Gastroesophageal sphincter (tissue), 4 donors: ENCODE data around the gene TIMM17B. TPM values are rescaled to one million over a fixed set of nuclear protein-coding genes. Genes with fewer than 3 reads are reported as not detected.

Source experiments
- ATAC-seq: fragments of 150-250 bp; one replicate; pipeline ENCODE4 v1.9.1; 2016; ENCODE audit warnings: mild to moderate bottlenecking, moderate library complexity
- H3K27ac ChIP-seq, 4 donors: fragments of 200-600 bp; sonication (generic) in 3 of 4; 1 replicate in 3 of 4; 2 replicates in 1 of 4; pipeline ENCODE4 v1.5.1; 2016 to 2019
- H3K27me3 ChIP-seq: fragments of 200-600 bp; sonication (generic); one replicate; pipeline ENCODE4 v1.5.1; 2019
- H3K36me3 ChIP-seq, 2 donors: fragments of 200-600 bp; sonication (generic); one replicate each; pipeline ENCODE4 v1.5.1; 2019; ENCODE audit warnings: control low read depth in 1 of 2
- H3K4me1 ChIP-seq, 3 donors: fragments of 200-600 bp; sonication (generic); 1 replicate in 2 of 3; 2 replicates in 1 of 3; pipeline ENCODE4 v1.5.1; 2016 to 2019; ENCODE audit warnings: control low read depth in 2 of 3
- H3K4me3 ChIP-seq, 2 donors: fragments of 200-600 bp; sonication (generic); one replicate each; pipeline ENCODE4 v1.5.1; 2019; ENCODE audit warnings: mild to moderate bottlenecking in 1 of 2, moderate library complexity in 1 of 2
- H3K9me3 ChIP-seq, 3 donors: fragments of 200-600 bp; sonication (generic); one replicate each; pipeline ENCODE4 v1.5.1; 2017 to 2019; ENCODE audit warnings: control low read depth in 2 of 3
- EP300 ChIP-seq: sonication (generic); formaldehyde crosslinking; IDR thresholded peaks from one replicate; pipeline ENCODE4 v1.6.1; 2017; ENCODE audit warnings: antibody characterized with exemption, mild to moderate bottlenecking
- POLR2A ChIP-seq, 2 donors: fragments of 450-650 bp; IDR thresholded peaks; one replicate each; pipeline ENCODE4 v1.6.1; 2017; ENCODE audit warnings: antibody characterized with exemption in 2 of 2, mild to moderate bottlenecking in 2 of 2, moderate library complexity in 1 of 2
- POLR2AphosphoS5 ChIP-seq: sonication (generic); formaldehyde crosslinking; IDR thresholded peaks from one replicate; pipeline ENCODE4 v1.6.1; 2017; ENCODE audit warnings: antibody characterized with exemption
- WGBS, 2 donors: methylation state at CpG; one replicate each; pipeline ENCODE4 v1.1.5; 2018; ENCODE audit warnings: low coverage in 1 of 2; 5-methylcytosine and 5-hydroxymethylcytosine counted together
- total RNA-seq, 4 donors: library from RNA; depleted of rRNA; stranded (reverse); fragments of >200 nt; gene quantifications; one replicate each; pipeline ENCODE4 v1.1.0, GENCODE V29; 2016
- TF ChIP-seq, protein P1 (sequence below), 4 experiments: fragments of 200-600 bp in 2 of 4; fragments of 450-650 bp in 2 of 4; sonication (generic) in 1 of 4; IDR thresholded peaks; one replicate each; pipeline ENCODE4 v1.5.1; 2017 to 2019; ENCODE audit warnings: antibody characterized with exemption in 4 of 4, mild to moderate bottlenecking in 2 of 4, moderate library complexity in 2 of 4

TIMM17B gene
- total RNA-seq, 4 donors from 2014 or later = 38.0 to 57.7 (median 39.5) TPM

DNA sequence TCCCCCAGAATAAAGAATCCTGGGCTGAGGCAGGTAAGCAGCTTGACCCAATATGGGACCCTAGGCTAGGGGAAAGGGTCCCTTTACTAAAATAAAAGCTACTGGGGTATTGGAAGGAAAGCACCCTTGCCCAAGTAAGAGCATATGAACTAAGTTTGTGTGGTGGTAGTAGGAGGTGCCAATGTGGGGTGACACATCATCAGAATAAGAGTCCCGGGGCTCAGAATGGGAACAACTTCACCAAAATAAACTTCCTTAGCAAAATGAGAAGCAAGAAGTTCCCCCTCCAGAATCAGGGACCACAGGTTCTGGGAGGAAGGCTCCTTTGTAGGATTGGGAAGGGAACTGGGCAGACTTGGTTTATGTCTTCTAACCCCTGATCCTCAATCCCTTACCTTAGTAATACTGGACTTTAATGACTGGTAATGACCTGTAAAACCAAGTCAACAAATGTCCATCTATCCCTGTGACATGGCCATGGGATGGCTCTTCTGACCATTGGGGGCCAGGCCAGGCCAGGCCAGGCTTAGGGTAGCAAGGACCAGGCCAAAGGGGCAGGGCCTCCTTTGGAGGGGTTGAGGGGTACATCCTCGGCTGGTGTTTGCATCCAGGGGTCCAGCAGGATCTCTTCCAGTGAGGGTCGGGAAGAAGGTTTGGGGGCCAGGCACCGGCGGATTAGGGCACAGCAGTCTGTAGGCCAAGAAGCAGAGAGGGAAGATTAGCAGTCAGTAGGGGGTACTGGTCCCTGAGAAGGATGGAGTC lies 16.2 kb upstream of the TIMM17B start:
- TF ChIP-seq EP300 (no peak), POLR2A (IDR thresholded peaks at IDR 0.05) (no peak), POLR2AphosphoS5 (no peak)
- TF ChIP-seq, protein P1, sequence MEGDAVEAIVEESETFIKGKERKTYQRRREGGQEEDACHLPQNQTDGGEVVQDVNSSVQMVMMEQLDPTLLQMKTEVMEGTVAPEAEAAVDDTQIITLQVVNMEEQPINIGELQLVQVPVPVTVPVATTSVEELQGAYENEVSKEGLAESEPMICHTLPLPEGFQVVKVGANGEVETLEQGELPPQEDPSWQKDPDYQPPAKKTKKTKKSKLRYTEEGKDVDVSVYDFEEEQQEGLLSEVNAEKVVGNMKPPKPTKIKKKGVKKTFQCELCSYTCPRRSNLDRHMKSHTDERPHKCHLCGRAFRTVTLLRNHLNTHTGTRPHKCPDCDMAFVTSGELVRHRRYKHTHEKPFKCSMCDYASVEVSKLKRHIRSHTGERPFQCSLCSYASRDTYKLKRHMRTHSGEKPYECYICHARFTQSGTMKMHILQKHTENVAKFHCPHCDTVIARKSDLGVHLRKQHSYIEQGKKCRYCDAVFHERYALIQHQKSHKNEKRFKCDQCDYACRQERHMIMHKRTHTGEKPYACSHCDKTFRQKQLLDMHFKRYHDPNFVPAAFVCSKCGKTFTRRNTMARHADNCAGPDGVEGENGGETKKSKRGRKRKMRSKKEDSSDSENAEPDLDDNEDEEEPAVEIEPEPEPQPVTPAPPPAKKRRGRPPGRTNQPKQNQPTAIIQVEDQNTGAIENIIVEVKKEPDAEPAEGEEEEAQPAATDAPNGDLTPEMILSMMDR (IDR thresholded peaks at IDR 0.05) = no peak
- Histone ChIP-seq H3K36me3 (peaks cover 0 to 24% of the 10 kb centered on the region in 2 donors), H3K27me3 (no peaks in the 10 kb centered on the region), H3K9me3 (no peaks in the 10 kb centered on the region), H3K27ac (no peak overlapping the region), H3K4me1 (peaks cover 0 to 40% (median 7%) of the 10 kb centered on the region in 3 donors), H3K4me3 (no peak overlapping the region)
- 80% methylated on average over 1 of the region's 5 CpGs; no CpG with 5 or more reads in 1 of the 2 donors for WGBS, 2 donors
- ATAC-seq = no peak

DNA sequence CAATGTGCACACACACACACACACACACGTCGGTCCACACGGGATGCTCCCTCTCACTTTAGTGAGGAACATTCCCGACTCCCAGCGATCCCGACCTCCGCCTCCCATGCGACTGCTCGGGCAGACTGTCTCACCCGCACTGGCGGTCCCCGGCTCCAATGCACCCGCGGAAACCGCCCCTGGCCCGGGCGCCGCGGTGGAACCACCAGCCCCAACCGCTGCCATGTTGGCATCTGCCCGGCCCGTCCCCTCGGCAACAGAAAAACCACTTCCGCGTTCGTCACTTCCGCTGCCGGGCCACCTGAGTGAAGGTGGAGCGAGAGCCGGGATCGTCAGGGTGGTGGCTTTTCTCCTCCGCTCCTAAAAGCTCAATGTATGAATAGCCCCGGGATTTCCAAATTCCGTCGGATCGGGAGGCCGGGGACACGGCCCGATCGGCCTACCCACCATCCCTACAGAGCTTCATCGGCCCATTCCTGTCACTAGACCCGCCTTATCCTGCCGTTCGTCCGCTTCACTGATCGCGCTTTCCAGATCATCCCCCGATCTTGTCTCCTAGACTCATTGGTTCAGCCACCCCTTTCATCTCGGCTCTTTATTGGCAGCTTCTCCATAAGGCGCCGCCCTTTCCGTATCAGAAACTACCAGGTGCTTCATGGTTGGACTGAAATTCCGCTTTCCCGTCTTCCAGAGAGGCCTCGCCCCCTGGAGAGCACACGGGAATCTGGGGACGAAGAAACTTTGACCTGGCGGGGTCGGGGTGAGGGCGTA lies 14.0 kb upstream of the TIMM17B start, which contains the start of gene SLC35A2:
Gene SLC35A2 (minus strand): TSS at position 235 of the 771 bp plus-strand sequence. CDS start 10 bp downstream, at position 225.
- peak within 1 kb of the TSS; percentile 64 to 67 for H3K4me3 ChIP-seq
- WGBS, 2 donors = 1 to 37% methylated on average over 14 to 23 of the region's 60 CpGs
- TF ChIP-seq, protein P1 (IDR thresholded peaks at IDR 0.05) = no peak
- TF ChIP-seq POLR2A (IDR thresholded peaks at IDR 0.05) (peak; percentile 46 to 63), POLR2AphosphoS5 (peak; percentile 74), EP300 (no peak)
- ATAC-seq = peak; percentile 83
- no peaks in the 10 kb centered on the region for H3K9me3 ChIP-seq
- H3K27me3 ChIP-seq = no peaks in the 10 kb centered on the region
- H3K36me3 ChIP-seq = peaks cover 0 to 27% of the 10 kb centered on the region in 2 donors
- H3K4me1 ChIP-seq = peaks cover 0 to 21% (median 0%) of the 10 kb centered on the region in 3 donors
- peak within 1 kb of the TSS; percentile 74 to 84 (median 82) for H3K27ac ChIP-seq

DNA sequence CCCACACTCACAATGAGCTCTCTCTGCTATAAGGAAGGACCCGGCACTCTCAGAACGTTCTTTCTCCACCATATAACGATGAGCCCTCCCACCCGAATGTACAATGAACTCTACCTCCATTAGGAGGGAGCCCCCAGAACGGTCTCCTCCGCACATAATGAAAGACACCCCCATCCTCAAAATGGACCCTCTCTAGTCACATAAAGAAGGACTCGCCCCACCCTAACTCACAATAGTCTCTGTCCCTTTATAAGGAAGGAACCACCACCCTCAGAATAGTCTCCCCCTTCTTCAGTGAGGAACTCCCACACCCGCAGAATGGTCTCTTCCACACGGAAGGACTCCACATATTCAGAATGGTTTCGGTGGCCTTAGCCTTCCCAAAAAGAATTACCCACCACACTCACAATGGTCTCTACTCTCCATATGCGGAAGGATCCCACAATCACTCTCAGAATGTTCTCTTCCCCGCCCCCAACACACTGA lies 13.4 kb upstream of the TIMM17B start:
- no peak for ATAC-seq
- Histone ChIP-seq H3K36me3 (peaks cover 0 to 34% of the 10 kb centered on the region in 2 donors), H3K4me3 (peak overlapping the region; percentile 64 to 67), H3K4me1 (peaks cover 0 to 21% (median 0%) of the 10 kb centered on the region in 3 donors), H3K9me3 (no peaks in the 10 kb centered on the region), H3K27ac (peak overlapping the region; percentile 74 to 84 (median 82)), H3K27me3 (no peaks in the 10 kb centered on the region)
- 0 to 10% methylated on average over 3 to 7 of the region's 12 CpGs for WGBS, 2 donors
- TF ChIP-seq EP300 (no peak), POLR2AphosphoS5 (no peak), POLR2A (IDR thresholded peaks at IDR 0.05) (no peak)
- TF ChIP-seq, protein P1 (IDR thresholded peaks at IDR 0.05) = no peak

DNA sequence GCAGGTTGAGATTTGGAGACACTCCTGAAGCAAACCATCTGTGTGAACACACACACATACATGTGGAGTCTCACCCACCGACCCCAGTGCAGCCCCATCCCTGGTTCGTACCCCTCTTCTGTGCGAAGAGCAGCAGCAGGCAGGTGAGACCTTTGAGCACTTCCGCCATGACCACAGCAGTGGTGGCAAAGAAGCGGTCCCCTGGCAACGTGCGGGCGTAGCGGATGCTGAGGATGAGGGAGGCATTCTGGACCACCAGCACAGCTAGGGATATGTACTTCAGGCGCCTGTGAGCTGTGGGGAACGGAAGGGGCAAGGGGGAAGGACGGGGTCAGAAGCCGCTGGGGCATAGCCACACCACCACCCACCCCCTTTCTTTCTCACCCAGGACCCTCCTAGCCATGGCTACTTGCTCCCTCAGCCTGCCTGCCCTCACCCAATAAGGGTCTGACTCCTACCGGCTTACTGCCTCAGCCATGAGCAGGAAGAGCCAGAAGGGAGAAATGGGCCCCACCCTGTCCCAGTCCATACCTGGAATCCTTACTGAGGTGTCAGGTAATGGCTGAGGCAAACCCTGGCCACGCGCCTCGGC lies 12.2 kb upstream of the TIMM17B start:
- Histone ChIP-seq H3K27me3 (no peaks in the 10 kb centered on the region), H3K36me3 (peaks cover 0 to 41% of the 10 kb centered on the region in 2 donors), H3K27ac (no peak overlapping the region), H3K9me3 (no peaks in the 10 kb centered on the region), H3K4me3 (no peak overlapping the region), H3K4me1 (peaks cover 0 to 21% (median 0%) of the 10 kb centered on the region in 3 donors)
- WGBS, 2 donors = 80% methylated on average over 3 of the region's 17 CpGs; no CpG with 5 or more reads in 1 of the 2 donors
- ATAC-seq = no peak
- no peak for TF ChIP-seq POLR2A (IDR thresholded peaks at IDR 0.05)
- TF ChIP-seq POLR2AphosphoS5 = no peak
- TF ChIP-seq EP300 = no peak
- TF ChIP-seq, protein P1 (IDR thresholded peaks at IDR 0.05) = no peak
